Right forelimb (tissue), 1 donor: ENCODE results near the gene SNX33.

Experiments
- DNase-seq: peaks from one replicate; pipeline ENCODE4 v3.0.0-alpha.2; 2018

The SNX33 gene

GRCh38 chr15:75641603-75642002 is 6.1 kb upstream of the SNX33 start:
- DNase-seq = no peak

DNA sequence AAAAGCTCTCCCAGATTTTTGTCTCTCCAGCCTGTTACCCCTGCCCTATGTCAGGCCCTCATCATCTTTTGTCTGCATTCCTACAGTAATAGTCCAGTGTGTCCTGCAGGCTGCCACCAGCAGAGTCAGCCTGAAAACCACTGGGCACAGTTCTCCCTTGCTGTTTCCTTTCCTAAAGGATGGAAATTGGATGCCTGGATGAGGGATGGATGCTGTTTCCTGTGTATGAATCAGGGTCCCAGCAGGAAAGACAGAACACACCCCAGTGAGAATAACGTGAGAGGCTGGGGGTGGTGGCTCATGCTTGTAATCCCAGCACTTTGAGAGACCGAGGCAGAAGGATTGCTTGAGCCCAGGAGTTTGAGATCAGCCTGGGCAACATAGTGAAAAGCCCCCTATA is 3.3 kb upstream of the SNX33 start:
- no peak for DNase-seq

DNA sequence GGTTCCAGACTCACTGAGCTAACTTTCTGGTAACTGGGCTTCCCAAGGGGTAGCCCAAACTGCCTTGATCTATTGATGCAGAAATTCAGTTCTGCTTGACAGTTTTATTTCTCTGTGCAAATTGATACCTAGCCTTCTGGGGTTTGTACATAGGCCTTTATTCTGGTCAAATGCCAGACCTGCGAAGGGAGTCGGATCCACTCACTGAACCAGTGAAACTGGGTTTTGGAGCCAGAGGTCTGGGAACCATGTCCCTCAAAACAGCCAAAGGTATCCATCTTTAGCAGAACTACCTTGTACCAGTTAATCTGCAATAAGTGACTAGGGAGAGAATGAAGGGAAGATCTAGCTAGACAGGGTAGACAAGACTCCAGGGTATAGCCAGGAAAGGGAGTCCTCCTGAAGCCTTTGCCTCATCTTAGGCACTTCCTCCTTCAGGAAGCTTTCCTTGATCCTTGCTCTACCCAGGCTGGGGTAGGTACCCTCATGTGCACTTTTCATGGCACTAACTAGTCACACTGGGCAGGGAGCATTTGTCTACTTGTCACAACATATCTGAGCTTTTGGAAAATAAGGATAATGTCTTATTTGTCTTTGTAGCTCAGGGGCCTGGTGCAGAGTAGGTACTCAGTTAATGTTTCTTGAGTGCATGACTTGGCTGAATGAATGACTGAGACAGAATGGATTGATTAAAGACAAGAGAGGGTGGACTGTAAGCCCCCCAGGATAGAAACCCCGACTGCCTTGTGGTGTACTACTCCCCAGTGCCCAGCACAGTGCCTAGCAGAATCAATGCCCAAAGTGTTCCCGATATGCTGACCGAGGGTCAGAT is 1.4 kb upstream of the SNX33 start:
- no peak for DNase-seq

GRCh38 chr15:75646944-75647364 is 758 bp upstream of the SNX33 start:
- DNase-seq = no peak

DNA sequence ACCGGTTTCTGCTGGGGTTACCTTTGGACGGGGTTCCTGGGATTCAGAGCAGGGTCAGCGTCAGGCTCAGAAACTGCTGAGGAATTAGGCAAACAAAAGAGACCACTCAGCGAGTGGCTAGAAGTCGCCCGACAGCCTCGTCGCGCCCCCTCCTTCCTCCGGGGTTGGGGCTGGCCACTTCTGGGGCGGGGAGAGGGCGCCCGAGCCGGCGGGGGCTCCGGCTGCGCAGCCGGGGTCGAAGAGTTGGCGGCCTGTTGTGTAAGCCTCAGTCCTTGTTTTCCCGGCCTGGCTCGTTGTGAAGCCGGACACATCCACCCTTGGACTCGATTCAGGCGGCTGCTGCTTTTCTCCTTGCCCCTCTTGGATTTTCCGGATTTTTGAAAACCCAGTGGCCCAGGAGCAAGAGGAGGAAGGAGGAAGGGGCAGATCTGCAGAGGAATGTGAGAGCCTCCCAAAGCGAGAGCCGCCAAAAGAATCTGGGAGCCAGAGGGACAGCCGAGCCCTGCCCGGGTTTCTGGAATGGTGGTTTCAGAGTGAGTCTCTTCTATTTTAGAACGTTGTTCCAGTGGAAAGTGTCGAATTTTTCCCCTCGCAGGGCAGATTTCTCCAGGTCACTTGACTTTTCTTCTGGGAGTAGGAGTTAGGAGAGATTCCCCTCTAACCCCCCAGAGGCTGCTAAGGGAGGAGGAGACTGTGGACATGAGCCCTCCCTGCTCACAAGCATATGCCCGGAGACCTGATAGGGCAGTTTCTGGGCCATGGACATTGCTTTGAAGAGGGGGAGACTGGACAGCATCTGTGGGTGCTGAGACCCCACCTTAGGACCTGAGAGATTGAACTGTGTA is 666 bp downstream of the SNX33 start:
- DNase-seq = no peak

- no peak for DNase-seq
Measured at GRCh38 chr15:75649045-75649761, 1.5 kb downstream of the SNX33 start.

- DNase-seq = no peak
Measured at GRCh38 chr15:75649848-75650247, 2.1 kb downstream of the SNX33 start.

- no peak for DNase-seq
Measured at GRCh38 chr15:75650908-75651809, 3.4 kb downstream of the SNX33 start.

- no peak for DNase-seq
Measured at GRCh38 chr15:75651810-75652543, 4.3 kb downstream of the SNX33 start.

GRCh38 chr15:75653347-75653913 is 5.7 kb downstream of the SNX33 start:
- DNase-seq = no peak

GRCh38 chr15:75654201-75654907 is 6.6 kb downstream of the SNX33 start:
- no peak for DNase-seq

GRCh38 chr15:75655931-75656330 is 8.2 kb downstream of the SNX33 start:
- DNase-seq = no peak

DNA sequence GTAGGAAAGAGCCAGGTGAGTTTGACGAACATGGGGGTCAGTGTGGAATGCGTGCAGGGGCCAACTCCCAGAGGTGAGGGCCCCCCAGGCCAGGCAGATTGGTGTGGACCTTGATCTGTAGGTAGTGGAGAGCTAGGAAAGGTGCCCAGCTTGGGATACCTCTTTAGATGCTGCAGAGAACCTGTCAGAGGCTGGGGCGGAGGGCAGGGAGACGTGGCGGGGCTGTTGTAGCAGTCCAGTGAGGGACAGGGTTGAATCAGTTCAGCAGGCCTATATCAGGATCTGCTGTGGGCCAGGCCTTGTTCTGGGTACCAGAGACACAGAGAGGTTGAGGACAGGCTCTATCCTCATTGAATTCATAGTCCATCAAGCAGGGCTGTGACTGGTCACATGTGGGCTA is 8.6 kb downstream of the SNX33 start:
- no peak for DNase-seq

- DNase-seq = no peak
Measured at GRCh38 chr15:75656813-75657212, 9.1 kb downstream of the SNX33 start.

- no peak for DNase-seq
Measured at GRCh38 chr15:75659141-75659771, 11.5 kb downstream of the SNX33 start.

GRCh38 chr15:75659928-75660645 is 12.4 kb downstream of the SNX33 start:
- DNase-seq = no peak

- DNase-seq = peak; percentile 84
Measured at GRCh38 chr15:75661100-75661755, 13.5 kb downstream of the SNX33 start.

- DNase-seq = no peak
Measured at GRCh38 chr15:75661756-75662140, 14.0 kb downstream of the SNX33 start.
